Measurements from ENCODE around the gene INO80. TPM values are rescaled to one million over a fixed set of nuclear protein-coding genes. Genes with fewer than 3 reads are reported as not detected.

Gene INO80
- total RNA-seq, 1 donor from 2014 or later, result 23.5 TPM

DNA sequence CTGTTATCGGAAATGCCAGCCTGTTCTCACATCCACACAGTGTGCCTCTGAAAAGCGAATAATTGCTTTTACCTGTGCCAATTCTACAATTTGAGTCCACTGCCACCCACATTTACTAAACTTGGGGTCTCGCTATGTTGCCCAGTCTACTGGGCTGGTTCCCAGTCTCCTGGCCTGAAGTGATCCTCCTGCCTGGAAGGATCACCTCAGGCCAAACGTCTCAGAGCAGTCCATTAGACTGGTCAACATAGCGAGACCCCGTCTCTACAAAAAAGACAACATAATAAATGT, 827 bp upstream of the INO80 start:
- Histone ChIP-seq H3K9me3 (ENCODE audit: control insufficient read depth in 3 of 3, low read length in 3 of 3) (no peaks in the 10 kb centered on the region), H3K9ac (ENCODE audit: low read depth in 1 of 3, low read length in 3 of 3) (peak overlapping the region; percentile 97 to 100 (median 98)), H3K4me3 (ENCODE audit: low read length in 3 of 3) (peak overlapping the region; percentile 86 to 98 (median 98)), H3K27me3 (ENCODE audit: control insufficient read depth in 3 of 3, insufficient read depth in 3 of 3, low read length in 3 of 3) (peaks cover 0 to 5% (median 4%) of the 10 kb centered on the region in 3 donors), H3K4me1 (ENCODE audit: control insufficient read depth in 3 of 3, insufficient read depth in 3 of 3, low read length in 3 of 3) (peaks cover 5 to 8% (median 8%) of the 10 kb centered on the region in 3 donors), H3K36me3 (ENCODE audit: control insufficient read depth in 3 of 3, insufficient read depth in 3 of 3, low read length in 3 of 3) (peaks cover 0 to 3% (median 0%) of the 10 kb centered on the region in 3 donors), H3K27ac (ENCODE audit: low read depth, low read length) (peak overlapping the region; percentile 99)

- Histone ChIP-seq H3K9ac (ENCODE audit: low read depth in 1 of 3, low read length in 3 of 3) (peak overlapping the region; percentile 97 to 100 (median 98)), H3K27me3 (ENCODE audit: control insufficient read depth in 3 of 3, insufficient read depth in 3 of 3, low read length in 3 of 3) (no peaks in the 10 kb centered on the region), H3K4me3 (ENCODE audit: low read length in 3 of 3) (peak overlapping the region; percentile 86 to 98 (median 98)), H3K36me3 (ENCODE audit: control insufficient read depth in 3 of 3, insufficient read depth in 3 of 3, low read length in 3 of 3) (peaks cover 0 to 3% (median 0%) of the 10 kb centered on the region in 3 donors), H3K27ac (ENCODE audit: low read depth, low read length) (peak overlapping the region; percentile 99), H3K4me1 (ENCODE audit: control insufficient read depth in 3 of 3, insufficient read depth in 3 of 3, low read length in 3 of 3) (peaks cover 5 to 8% (median 8%) of the 10 kb centered on the region in 3 donors), H3K9me3 (ENCODE audit: control insufficient read depth in 3 of 3, low read length in 3 of 3) (no peaks in the 10 kb centered on the region)
Observed at GRCh38 chr15:41115652-41116115, 396 bp downstream of the INO80 start.

DNA sequence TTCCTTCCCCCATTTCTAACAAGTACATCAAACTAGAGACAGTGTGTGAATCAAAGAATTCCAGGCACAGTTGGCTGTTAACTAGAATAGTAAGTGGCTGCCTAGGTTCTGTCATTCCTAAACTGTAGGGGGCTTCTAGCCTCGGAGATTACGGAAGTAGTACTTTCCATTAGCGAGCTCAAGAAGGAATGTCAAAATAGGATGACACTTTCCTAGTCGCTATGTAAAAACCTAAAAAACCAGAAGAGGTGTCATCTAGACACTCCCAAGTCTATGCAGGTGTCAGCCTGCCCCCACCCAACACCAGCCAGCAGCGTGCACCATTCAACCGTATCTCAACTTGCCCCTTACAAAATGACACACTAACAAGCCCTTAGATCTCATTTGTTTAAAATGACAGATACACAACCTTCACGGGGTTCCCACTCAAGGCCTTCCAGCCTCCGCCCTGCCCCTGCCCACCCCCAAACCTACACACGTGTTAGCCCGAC, 874 bp downstream of the INO80 start:
- Histone ChIP-seq H3K36me3 (ENCODE audit: control insufficient read depth in 3 of 3, insufficient read depth in 3 of 3, low read length in 3 of 3) (peaks cover 0 to 3% (median 0%) of the 10 kb centered on the region in 3 donors), H3K9ac (ENCODE audit: low read depth in 1 of 3, low read length in 3 of 3) (peak overlapping the region; percentile 92 to 98 (median 97)), H3K9me3 (ENCODE audit: control insufficient read depth in 3 of 3, low read length in 3 of 3) (no peaks in the 10 kb centered on the region), H3K4me1 (ENCODE audit: control insufficient read depth in 3 of 3, insufficient read depth in 3 of 3, low read length in 3 of 3) (peaks cover 5 to 8% (median 8%) of the 10 kb centered on the region in 3 donors), H3K27me3 (ENCODE audit: control insufficient read depth in 3 of 3, insufficient read depth in 3 of 3, low read length in 3 of 3) (no peaks in the 10 kb centered on the region), H3K4me3 (ENCODE audit: low read length in 3 of 3) (peak overlapping the region; percentile 86 to 98 (median 98)), H3K27ac (ENCODE audit: low read depth, low read length) (peak overlapping the region; percentile 99)

GRCh38 chr15:41106947-41107346, 9.1 kb downstream of the INO80 start:
- Histone ChIP-seq H3K36me3 (ENCODE audit: control insufficient read depth in 3 of 3, insufficient read depth in 3 of 3, low read length in 3 of 3) (peaks cover 0 to 2% (median 2%) of the 10 kb centered on the region in 3 donors), H3K27ac (ENCODE audit: low read depth, low read length) (no peak overlapping the region), H3K9ac (ENCODE audit: low read depth in 1 of 3, low read length in 3 of 3) (no peak overlapping the region), H3K27me3 (ENCODE audit: control insufficient read depth in 3 of 3, insufficient read depth in 3 of 3, low read length in 3 of 3) (no peaks in the 10 kb centered on the region), H3K4me3 (ENCODE audit: low read length in 3 of 3) (no peak overlapping the region), H3K9me3 (ENCODE audit: control insufficient read depth in 3 of 3, low read length in 3 of 3) (no peaks in the 10 kb centered on the region), H3K4me1 (ENCODE audit: control insufficient read depth in 3 of 3, insufficient read depth in 3 of 3, low read length in 3 of 3) (peaks cover 0 to 5% (median 0%) of the 10 kb centered on the region in 3 donors)

DNA sequence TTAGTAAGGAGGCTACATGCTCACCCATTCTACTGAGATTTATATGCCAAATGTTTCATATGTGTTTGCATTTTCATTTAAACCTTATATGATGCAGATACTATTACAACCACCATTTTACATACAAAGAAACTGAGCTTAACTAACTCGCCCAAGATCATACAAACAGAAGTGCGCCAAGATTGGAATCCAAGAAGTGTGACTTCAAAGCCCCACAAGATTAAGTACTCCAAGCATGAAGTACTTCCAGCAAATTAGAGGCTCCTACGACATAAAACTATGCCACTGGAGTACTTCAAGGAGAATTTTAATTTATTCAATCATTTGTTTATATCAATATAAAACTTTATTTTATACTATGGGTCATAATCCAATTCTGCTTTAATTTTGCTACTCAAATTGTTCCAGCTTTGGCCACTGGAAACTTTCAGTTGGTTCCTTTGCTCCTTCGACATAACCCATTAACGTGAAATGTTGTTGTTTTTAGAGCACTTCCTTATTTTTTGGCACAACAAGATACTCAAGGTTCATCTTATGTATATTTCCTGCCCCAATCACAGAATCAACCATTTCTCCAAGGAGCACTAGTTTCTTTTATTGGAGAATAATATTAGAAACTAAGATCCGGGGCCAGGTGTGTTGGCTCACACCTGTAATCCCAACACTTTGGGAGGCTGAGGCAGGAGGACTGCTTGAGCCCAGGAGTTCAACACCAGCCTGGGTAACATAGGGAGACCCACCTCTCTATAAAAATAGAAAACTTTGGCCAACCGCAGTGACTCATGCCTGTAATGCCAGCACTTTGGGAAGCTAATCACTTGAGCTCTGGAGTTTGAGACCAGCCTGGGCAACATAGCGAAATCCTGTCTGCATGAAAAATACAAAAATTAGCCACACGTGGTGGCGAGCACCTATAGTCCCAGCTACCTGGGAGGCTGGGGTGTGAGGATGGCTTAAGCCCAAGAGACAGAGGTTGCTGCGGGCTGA, 10.4 kb downstream of the INO80 start:
- peaks cover 0 to 2% (median 2%) of the 10 kb centered on the region in 3 donors for H3K36me3 ChIP-seq (ENCODE audit: control insufficient read depth in 3 of 3, insufficient read depth in 3 of 3, low read length in 3 of 3)
- H3K9me3 ChIP-seq (ENCODE audit: control insufficient read depth in 3 of 3, low read length in 3 of 3), result no peaks in the 10 kb centered on the region
- H3K9ac ChIP-seq (ENCODE audit: low read depth in 1 of 3, low read length in 3 of 3), result no peak overlapping the region
- no peak overlapping the region for H3K27ac ChIP-seq (ENCODE audit: low read depth, low read length)
- no peak overlapping the region for H3K4me3 ChIP-seq (ENCODE audit: low read length in 3 of 3)
- peaks cover 0 to 5% (median 0%) of the 10 kb centered on the region in 3 donors for H3K4me1 ChIP-seq (ENCODE audit: control insufficient read depth in 3 of 3, insufficient read depth in 3 of 3, low read length in 3 of 3)
- H3K27me3 ChIP-seq (ENCODE audit: control insufficient read depth in 3 of 3, insufficient read depth in 3 of 3, low read length in 3 of 3), result no peaks in the 10 kb centered on the region

DNA sequence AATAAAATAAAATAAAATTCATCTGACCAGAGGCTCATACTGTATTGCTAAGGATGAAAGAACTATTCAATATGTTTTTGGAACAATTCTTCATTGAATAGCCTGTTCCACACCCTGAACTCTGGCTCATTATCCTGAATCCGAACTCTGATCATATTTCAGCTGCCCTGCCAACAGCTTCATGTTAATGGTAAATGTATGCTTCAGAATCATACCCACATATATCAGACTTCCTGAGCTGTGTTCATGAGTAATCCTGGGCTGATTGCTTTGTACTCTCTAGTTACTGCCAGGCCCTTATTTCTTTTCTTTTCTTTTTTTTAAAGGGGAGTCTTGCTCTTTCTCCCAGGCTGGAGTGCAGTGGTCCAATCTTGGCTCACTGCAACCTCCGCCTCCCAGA, 11.8 kb downstream of the INO80 start:
- H3K27ac ChIP-seq (ENCODE audit: low read depth, low read length), result no peak overlapping the region

GRCh38 chr15:41102854-41103253, 13.2 kb downstream of the INO80 start:
- no peaks in the 10 kb centered on the region for H3K4me1 ChIP-seq (ENCODE audit: control insufficient read depth in 3 of 3, insufficient read depth in 3 of 3, low read length in 3 of 3)
- no peak overlapping the region for H3K4me3 ChIP-seq (ENCODE audit: low read length in 3 of 3)
- H3K27me3 ChIP-seq (ENCODE audit: control insufficient read depth in 3 of 3, insufficient read depth in 3 of 3, low read length in 3 of 3), result no peaks in the 10 kb centered on the region
- no peaks in the 10 kb centered on the region for H3K9me3 ChIP-seq (ENCODE audit: control insufficient read depth in 3 of 3, low read length in 3 of 3)
- peaks cover 0 to 3% (median 2%) of the 10 kb centered on the region in 3 donors for H3K36me3 ChIP-seq (ENCODE audit: control insufficient read depth in 3 of 3, insufficient read depth in 3 of 3, low read length in 3 of 3)
- H3K27ac ChIP-seq (ENCODE audit: low read depth, low read length), result no peak overlapping the region
- H3K9ac ChIP-seq (ENCODE audit: low read depth in 1 of 3, low read length in 3 of 3), result no peak overlapping the region

More for the DNA sequence above, 11.8 kb downstream of the INO80 start:
- Histone ChIP-seq H3K4me1 (ENCODE audit: control insufficient read depth in 3 of 3, insufficient read depth in 3 of 3, low read length in 3 of 3) (peaks cover 0 to 5% (median 0%) of the 10 kb centered on the region in 3 donors), H3K27me3 (ENCODE audit: control insufficient read depth in 3 of 3, insufficient read depth in 3 of 3, low read length in 3 of 3) (no peaks in the 10 kb centered on the region), H3K36me3 (ENCODE audit: control insufficient read depth in 3 of 3, insufficient read depth in 3 of 3, low read length in 3 of 3) (peaks cover 0 to 2% (median 2%) of the 10 kb centered on the region in 3 donors), H3K4me3 (ENCODE audit: low read length in 3 of 3) (no peak overlapping the region), H3K9ac (ENCODE audit: low read depth in 1 of 3, low read length in 3 of 3) (no peak overlapping the region), H3K9me3 (ENCODE audit: control insufficient read depth in 3 of 3, low read length in 3 of 3) (no peaks in the 10 kb centered on the region)

DNA sequence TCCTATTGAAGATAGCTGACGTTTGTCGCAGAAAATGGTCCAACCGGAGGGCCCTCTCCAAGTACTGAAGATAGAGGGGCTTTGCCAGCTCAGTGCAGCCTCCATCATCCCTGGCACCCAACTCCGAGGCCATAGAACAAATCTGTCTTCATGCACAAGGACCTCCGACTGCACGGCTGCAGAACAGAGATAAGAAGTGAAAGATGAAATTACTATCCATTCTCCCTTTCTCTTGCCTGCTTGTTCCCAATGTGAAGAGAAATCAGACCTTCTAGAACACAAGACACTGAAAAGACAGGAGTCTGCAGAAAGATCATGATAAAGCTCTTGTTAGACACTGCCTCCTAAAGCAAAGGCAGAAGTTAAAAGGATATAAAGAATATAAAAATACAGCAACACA, 19.9 kb downstream of the INO80 start:
- peaks cover 24 to 35% (median 33%) of the 10 kb centered on the region in 3 donors for H3K36me3 ChIP-seq (ENCODE audit: control insufficient read depth in 3 of 3, insufficient read depth in 3 of 3, low read length in 3 of 3)
- H3K4me3 ChIP-seq (ENCODE audit: low read length in 3 of 3), result no peak overlapping the region
- H3K4me1 ChIP-seq (ENCODE audit: control insufficient read depth in 3 of 3, insufficient read depth in 3 of 3, low read length in 3 of 3), result no peaks in the 10 kb centered on the region
- no peak overlapping the region for H3K9ac ChIP-seq (ENCODE audit: low read depth in 1 of 3, low read length in 3 of 3)
- no peaks in the 10 kb centered on the region for H3K27me3 ChIP-seq (ENCODE audit: control insufficient read depth in 3 of 3, insufficient read depth in 3 of 3, low read length in 3 of 3)
- no peak overlapping the region for H3K27ac ChIP-seq (ENCODE audit: low read depth, low read length)
- no peaks in the 10 kb centered on the region for H3K9me3 ChIP-seq (ENCODE audit: control insufficient read depth in 3 of 3, low read length in 3 of 3)

GRCh38 chr15:41085029-41085428, 31.1 kb downstream of the INO80 start:
- Histone ChIP-seq H3K27ac (ENCODE audit: low read depth, low read length) (no peak overlapping the region), H3K9ac (ENCODE audit: low read depth in 1 of 3, low read length in 3 of 3) (no peak overlapping the region), H3K9me3 (ENCODE audit: control insufficient read depth in 3 of 3, low read length in 3 of 3) (no peaks in the 10 kb centered on the region), H3K36me3 (ENCODE audit: control insufficient read depth in 3 of 3, insufficient read depth in 3 of 3, low read length in 3 of 3) (peaks cover 46 to 73% (median 63%) of the 10 kb centered on the region in 3 donors), H3K27me3 (ENCODE audit: control insufficient read depth in 3 of 3, insufficient read depth in 3 of 3, low read length in 3 of 3) (no peaks in the 10 kb centered on the region), H3K4me1 (ENCODE audit: control insufficient read depth in 3 of 3, insufficient read depth in 3 of 3, low read length in 3 of 3) (no peaks in the 10 kb centered on the region), H3K4me3 (ENCODE audit: low read length in 3 of 3) (no peak overlapping the region)

GRCh38 chr15:41080144-41080543, 35.9 kb downstream of the INO80 start:
- Histone ChIP-seq H3K9me3 (ENCODE audit: control insufficient read depth in 3 of 3, low read length in 3 of 3) (no peaks in the 10 kb centered on the region), H3K4me3 (ENCODE audit: low read length in 3 of 3) (no peak overlapping the region), H3K9ac (ENCODE audit: low read depth in 1 of 3, low read length in 3 of 3) (no peak overlapping the region), H3K27me3 (ENCODE audit: control insufficient read depth in 3 of 3, insufficient read depth in 3 of 3, low read length in 3 of 3) (no peaks in the 10 kb centered on the region), H3K4me1 (ENCODE audit: control insufficient read depth in 3 of 3, insufficient read depth in 3 of 3, low read length in 3 of 3) (no peaks in the 10 kb centered on the region), H3K27ac (ENCODE audit: low read depth, low read length) (no peak overlapping the region), H3K36me3 (ENCODE audit: control insufficient read depth in 3 of 3, insufficient read depth in 3 of 3, low read length in 3 of 3) (peaks cover 50 to 71% (median 64%) of the 10 kb centered on the region in 3 donors)
